ENCODE results near the gene SCGB1A1.

Gene SCGB1A1

GRCh38 chr11:62451241-62451621 lies 32.4 kb downstream of the SCGB1A1 start:
- no peak for DNase-seq

- DNase-seq = no peak
Observed at GRCh38 chr11:62452261-62452660, 33.4 kb downstream of the SCGB1A1 start.

- DNase-seq = no peak
Observed at GRCh38 chr11:62452839-62453468, 34.1 kb downstream of the SCGB1A1 start.

GRCh38 chr11:62456630-62457029 lies 37.8 kb downstream of the SCGB1A1 start:
- no peak for DNase-seq

- DNase-seq = no peak
Observed at GRCh38 chr11:62457478-62457877, 38.6 kb downstream of the SCGB1A1 start.

GRCh38 chr11:62458212-62459002 lies 39.6 kb downstream of the SCGB1A1 start:
- no peak for DNase-seq

- no peak for DNase-seq
Observed at GRCh38 chr11:62459080-62459479, 40.2 kb downstream of the SCGB1A1 start.

- DNase-seq = no peak
Observed at GRCh38 chr11:62461740-62462507, 43.1 kb downstream of the SCGB1A1 start.

- no peak for DNase-seq
Observed at GRCh38 chr11:62462508-62462892, 43.7 kb downstream of the SCGB1A1 start.

- DNase-seq = no peak
Observed at GRCh38 chr11:62463121-62463542, 44.3 kb downstream of the SCGB1A1 start.

GRCh38 chr11:62464655-62465054 lies 45.8 kb downstream of the SCGB1A1 start:
- no peak for DNase-seq

- DNase-seq = no peak
Observed at GRCh38 chr11:62466444-62466843, 47.6 kb downstream of the SCGB1A1 start.

GRCh38 chr11:62468577-62468976 lies 49.7 kb downstream of the SCGB1A1 start:
- DNase-seq = no peak

- DNase-seq = no peak
Observed at GRCh38 chr11:62471603-62472002, 52.8 kb downstream of the SCGB1A1 start.

GRCh38 chr11:62472063-62472884 lies 53.4 kb downstream of the SCGB1A1 start:
- DNase-seq = no peak

Measured in activated T-cell treated with anti-CD3 and anti-CD28 coated beads, Interleukin-2, amount 50 U/mL, for 48 hours (primary cell).